Measurements from ENCODE around the gene ELOVL4.

GRCh38 chr6:79984261-79984660 lies 36.9 kb upstream of the ELOVL4 start:
- TF ChIP-seq CTCF (IDR thresholded peaks at IDR 0.05): no peak
- TF ChIP-seq POLR2AphosphoS5 (IDR thresholded peaks at IDR 0.05): no peak
- no peak for TF ChIP-seq POLR2A (IDR thresholded peaks at IDR 0.05)
